CD4-positive, CD25-positive, alpha-beta regulatory T cell (primary cell): Measurements from ENCODE around the gene AKAP9. TPM values are rescaled to one million over a fixed set of nuclear protein-coding genes. Genes with fewer than 3 reads are reported as not detected.

ENCODE experiments used
- ATAC-seq, 2 donors: fragments of 150-1000 bp; cut with Tn5 transposase; one replicate each; pipeline ENCODE4 v1.10.0; 2021; ENCODE audit warnings: low read depth in 2 of 2, moderate number of reproducible peaks in 2 of 2, moderate library complexity in 1 of 2
- DNase-seq, 3 donors: peaks; one replicate each; pipeline versions ENCODE4 v3.0.0 to v3.0.0-alpha.2; 2012 to 2022; ENCODE audit warnings: mixed read lengths in 1 of 3
- H3K27ac ChIP-seq: one replicate; pipeline ENCODE4 v1.7.0; 2013; ENCODE audit warnings: mild to moderate bottlenecking, low read length; ENCODE audit not compliant: insufficient read depth, poor library complexity, severe bottlenecking
- H3K27me3 ChIP-seq: one replicate; pipeline ENCODE4 v1.7.0; 2013; ENCODE audit warnings: low read length; ENCODE audit not compliant: control insufficient read depth, insufficient read depth
- H3K36me3 ChIP-seq: one replicate; pipeline ENCODE4 v1.7.0; 2013; ENCODE audit warnings: mild to moderate bottlenecking, low read length, moderate library complexity; ENCODE audit not compliant: control insufficient read depth, insufficient read depth
- H3K4me1 ChIP-seq: 2 replicates; pipeline ENCODE4 v1.7.0; 2013; ENCODE audit warnings: mild to moderate bottlenecking, low read length; ENCODE audit not compliant: insufficient read depth, control insufficient read depth, poor library complexity, severe bottlenecking
- H3K4me3 ChIP-seq: one replicate; pipeline ENCODE4 v1.7.0; 2013; ENCODE audit warnings: low read depth, mild to moderate bottlenecking, low read length, moderate library complexity
- H3K9me3 ChIP-seq, 2 experiments: 1 replicate in 1 of 2; 2 replicates in 1 of 2; pipeline ENCODE4 v1.7.0; 2013; ENCODE audit warnings: low read length in 2 of 2, mild to moderate bottlenecking in 1 of 2, moderate library complexity in 1 of 2; ENCODE audit not compliant: control insufficient read depth in 2 of 2
- H3K27ac Mint-ChIP-seq, 3 donors: one replicate each; pipeline ENCODE4 v1.8.0; 2020 to 2022; ENCODE audit warnings: mild to moderate bottlenecking in 3 of 3, mixed read lengths in 3 of 3, moderate library complexity in 2 of 3
- H3K27me3 Mint-ChIP-seq: one replicate; pipeline ENCODE4 v1.8.0; 2022; ENCODE audit warnings: mild to moderate bottlenecking, mixed read lengths
- H3K36me3 Mint-ChIP-seq: one replicate; pipeline ENCODE4 v1.8.0; 2020; ENCODE audit warnings: mixed read lengths
- H3K4me1 Mint-ChIP-seq, 4 donors: one replicate each; pipeline ENCODE4 v1.8.0; 2020 to 2022; ENCODE audit warnings: mixed read lengths in 4 of 4, mild to moderate bottlenecking in 1 of 4
- H3K4me3 Mint-ChIP-seq, 4 donors: one replicate each; pipeline ENCODE4 v1.8.0; 2020 to 2022; ENCODE audit warnings: mild to moderate bottlenecking in 4 of 4, mixed read lengths in 4 of 4, moderate library complexity in 3 of 4
- H3K9me3 Mint-ChIP-seq, 7 donors: one replicate each; pipeline ENCODE4 v1.8.0; 2020 to 2022; ENCODE audit warnings: mixed read lengths in 7 of 7, mild to moderate bottlenecking in 3 of 7, moderate library complexity in 2 of 7
- polyA plus RNA-seq, 4 donors: library from polyadenylated mRNA; unstranded; fragments of 300-500 nt; fragmentation: Illumina TruSeq; gene quantifications; one replicate each; pipeline ENCODE4 v1.2.3, GENCODE V29; 2021
- total RNA-seq: library from RNA; stranded (reverse); gene quantifications from one replicate; pipeline ENCODE4 v1.2.3, GENCODE V29; 2022

Gene AKAP9
- total and polyA plus RNA-seq, 5 donors from 2014 or later: 12.5 to 81.2 (median 19.9) TPM

- Histone ChIP-seq H3K9me3 (no peaks in the 10 kb centered on the region), H3K4me1 (no peaks in the 10 kb centered on the region), H3K27me3 (no peaks in the 10 kb centered on the region), H3K36me3 (peaks cover 48% of the 10 kb centered on the region), H3K4me3 (no peak overlapping the region), H3K27ac (no peak overlapping the region)
- Mint-ChIP-seq H3K27me3 (no peaks in the 10 kb centered on the region), H3K4me3 (no peak overlapping the region), H3K27ac (no peak overlapping the region), H3K36me3 (peaks cover 22% of the 10 kb centered on the region), H3K9me3 (no peaks in the 10 kb centered on the region), H3K4me1 (peaks cover 0 to 9% (median 0%) of the 10 kb centered on the region in 4 donors)
- DNase-seq (no peak), ATAC-seq (no peak)
Measured at GRCh38 chr7:92039900-92040299, 99.2 kb downstream of the AKAP9 start.

GRCh38 chr7:92042056-92042737, 101.5 kb downstream of the AKAP9 start:
- H3K4me3 ChIP-seq: no peak overlapping the region
- no peaks in the 10 kb centered on the region for H3K9me3 ChIP-seq
- H3K9me3 Mint-ChIP-seq: no peaks in the 10 kb centered on the region
- no peaks in the 10 kb centered on the region for H3K27me3 ChIP-seq
- H3K27me3 Mint-ChIP-seq: no peaks in the 10 kb centered on the region
- H3K27ac Mint-ChIP-seq: no peak overlapping the region
- no peaks in the 10 kb centered on the region for H3K4me1 Mint-ChIP-seq
- H3K4me1 ChIP-seq: no peaks in the 10 kb centered on the region
- H3K36me3 Mint-ChIP-seq: peaks cover 34% of the 10 kb centered on the region
- ATAC-seq: no peak
- peaks cover 67% of the 10 kb centered on the region for H3K36me3 ChIP-seq
- H3K27ac ChIP-seq: no peak overlapping the region
- DNase-seq: no peak
- no peak overlapping the region for H3K4me3 Mint-ChIP-seq

- DNase-seq: no peak
- H3K9me3 ChIP-seq: no peaks in the 10 kb centered on the region
- no peak overlapping the region for H3K27ac ChIP-seq
- Mint-ChIP-seq H3K4me1 (peaks cover 0 to 2% (median 0%) of the 10 kb centered on the region in 4 donors), H3K27ac (no peak overlapping the region), H3K4me3 (no peak overlapping the region), H3K36me3 (peaks cover 37% of the 10 kb centered on the region), H3K9me3 (no peaks in the 10 kb centered on the region), H3K27me3 (no peaks in the 10 kb centered on the region)
- no peak for ATAC-seq
- H3K27me3 ChIP-seq: no peaks in the 10 kb centered on the region
- no peak overlapping the region for H3K4me3 ChIP-seq
- no peaks in the 10 kb centered on the region for H3K4me1 ChIP-seq
- H3K36me3 ChIP-seq: peaks cover 67% of the 10 kb centered on the region
Measured at GRCh38 chr7:92043098-92043497, 102.4 kb downstream of the AKAP9 start.

GRCh38 chr7:92043637-92044036, 103.0 kb downstream of the AKAP9 start:
- H3K36me3 ChIP-seq: peaks cover 67% of the 10 kb centered on the region
- no peaks in the 10 kb centered on the region for H3K4me1 ChIP-seq
- H3K27me3 Mint-ChIP-seq: no peaks in the 10 kb centered on the region

GRCh38 chr7:92044148-92044547, 103.5 kb downstream of the AKAP9 start:
- Histone ChIP-seq H3K27me3 (no peaks in the 10 kb centered on the region), H3K4me3 (no peak overlapping the region), H3K27ac (no peak overlapping the region), H3K36me3 (peaks cover 66% of the 10 kb centered on the region), H3K9me3 (no peaks in the 10 kb centered on the region), H3K4me1 (no peaks in the 10 kb centered on the region)
- peaks cover 42% of the 10 kb centered on the region for H3K36me3 Mint-ChIP-seq
- no peaks in the 10 kb centered on the region for H3K27me3 Mint-ChIP-seq
- H3K4me3 Mint-ChIP-seq: no peak overlapping the region
- H3K27ac Mint-ChIP-seq: no peak overlapping the region
- no peak for DNase-seq
- H3K4me1 Mint-ChIP-seq: peaks cover 0 to 2% (median 0%) of the 10 kb centered on the region in 4 donors
- H3K9me3 Mint-ChIP-seq: no peaks in the 10 kb centered on the region
- no peak for ATAC-seq

More at GRCh38 chr7:92043637-92044036, 103.0 kb downstream of the AKAP9 start:
- H3K27me3 ChIP-seq: no peaks in the 10 kb centered on the region
- H3K9me3 Mint-ChIP-seq: no peaks in the 10 kb centered on the region
- no peak for ATAC-seq
- H3K36me3 Mint-ChIP-seq: peaks cover 37% of the 10 kb centered on the region
- no peak for DNase-seq
- no peak overlapping the region for H3K4me3 ChIP-seq
- H3K9me3 ChIP-seq: no peaks in the 10 kb centered on the region
- no peak overlapping the region for H3K27ac Mint-ChIP-seq
- no peak overlapping the region for H3K4me3 Mint-ChIP-seq
- H3K4me1 Mint-ChIP-seq: peaks cover 0 to 2% (median 0%) of the 10 kb centered on the region in 4 donors
- H3K27ac ChIP-seq: no peak overlapping the region

- H3K36me3 Mint-ChIP-seq: peaks cover 48% of the 10 kb centered on the region
- Histone ChIP-seq H3K4me1 (no peaks in the 10 kb centered on the region), H3K9me3 (no peaks in the 10 kb centered on the region), H3K27me3 (no peaks in the 10 kb centered on the region), H3K36me3 (peaks cover 58% of the 10 kb centered on the region), H3K27ac (no peak overlapping the region), H3K4me3 (no peak overlapping the region)
- no peak overlapping the region for H3K27ac Mint-ChIP-seq
- DNase-seq (no peak), ATAC-seq (no peak)
- peaks cover 0 to 2% (median 0%) of the 10 kb centered on the region in 4 donors for H3K4me1 Mint-ChIP-seq
- H3K4me3 Mint-ChIP-seq: no peak overlapping the region
- no peaks in the 10 kb centered on the region for H3K27me3 Mint-ChIP-seq
- no peaks in the 10 kb centered on the region for H3K9me3 Mint-ChIP-seq
Measured at GRCh38 chr7:92044940-92045339, 104.3 kb downstream of the AKAP9 start.

- no peaks in the 10 kb centered on the region for H3K27me3 Mint-ChIP-seq
- peaks cover 40% of the 10 kb centered on the region for H3K36me3 Mint-ChIP-seq
- DNase-seq (no peak), ATAC-seq (no peak)
- no peak overlapping the region for H3K4me3 Mint-ChIP-seq
- no peak overlapping the region for H3K27ac Mint-ChIP-seq
- Histone ChIP-seq H3K9me3 (no peaks in the 10 kb centered on the region), H3K27me3 (no peaks in the 10 kb centered on the region), H3K4me3 (no peak overlapping the region), H3K4me1 (no peaks in the 10 kb centered on the region), H3K36me3 (peaks cover 26% of the 10 kb centered on the region), H3K27ac (no peak overlapping the region)
- H3K4me1 Mint-ChIP-seq: peaks cover 9 to 21% (median 17%) of the 10 kb centered on the region in 4 donors
- no peaks in the 10 kb centered on the region for H3K9me3 Mint-ChIP-seq
Measured at GRCh38 chr7:92051655-92052054, 111.0 kb downstream of the AKAP9 start.

- DNase-seq: no peak
Measured at GRCh38 chr7:92052159-92052558, 111.5 kb downstream of the AKAP9 start.

More at GRCh38 chr7:92052159-92052558, 111.5 kb downstream of the AKAP9 start:
- Mint-ChIP-seq H3K4me3 (no peak overlapping the region), H3K27me3 (no peaks in the 10 kb centered on the region), H3K36me3 (peaks cover 38% of the 10 kb centered on the region), H3K9me3 (no peaks in the 10 kb centered on the region), H3K4me1 (peaks cover 9 to 21% (median 17%) of the 10 kb centered on the region in 4 donors), H3K27ac (no peak overlapping the region)
- H3K4me3 ChIP-seq: no peak overlapping the region
- H3K36me3 ChIP-seq: peaks cover 22% of the 10 kb centered on the region
- no peaks in the 10 kb centered on the region for H3K9me3 ChIP-seq
- H3K27me3 ChIP-seq: no peaks in the 10 kb centered on the region
- peaks cover 2% of the 10 kb centered on the region for H3K4me1 ChIP-seq
- ATAC-seq: no peak
- no peak overlapping the region for H3K27ac ChIP-seq
